ENCODE results near the gene DNAJB13. TPM values are rescaled to one million over a fixed set of nuclear protein-coding genes. Genes with fewer than 3 reads are reported as not detected.

DNAJB13 gene
- total RNA-seq, 1 experiment from 2014 or later = not detected

- Histone ChIP-seq H3K79me1 (ENCODE audit: insufficient read depth, low read depth, low read length, poor library complexity, severe bottlenecking) (no peaks in the 10 kb centered on the region), H3K56ac (ENCODE audit: insufficient read length, low read depth, low read length) (no peak overlapping the region), H3K23me2 (ENCODE audit: insufficient read length, low read depth, low read length, poor library complexity, severe bottlenecking) (no peaks in the 10 kb centered on the region), H2BK12ac (ENCODE audit: insufficient read length, low read depth, low read length) (no peak overlapping the region), H2BK20ac (ENCODE audit: low read depth, low read length, poor library complexity, severe bottlenecking) (no peak overlapping the region), H4K5ac (ENCODE audit: insufficient read length, low read depth, low read length) (no peak overlapping the region), H4K91ac (ENCODE audit: insufficient read length, low read depth, low read length) (no peak overlapping the region), H4K8ac (replicated peaks; ENCODE audit: insufficient read length, low read depth, low read length) (no peak overlapping the region), H3K27me3 (ENCODE audit: insufficient read depth, low read length) (no peaks in the 10 kb centered on the region), H3T11ph (ENCODE audit: low read length) (no peak overlapping the region), H3K9ac (ENCODE audit: extremely low read depth, insufficient read length, low read length) (no peak overlapping the region), H3K23ac (ENCODE audit: insufficient read length, low read depth, low read length) (no peak overlapping the region), H3K9me3 (ENCODE audit: control insufficient read depth, low read depth, low read length) (peaks cover 11% of the 10 kb centered on the region), H2AK5ac (ENCODE audit: insufficient read length, low read length) (no peak overlapping the region), H3K4ac (ENCODE audit: low read depth, low read length) (no peak overlapping the region), H3K27ac (ENCODE audit: insufficient read length, low read depth, low read length) (no peak overlapping the region), H2BK120ac (ENCODE audit: low read depth, low read length, poor library complexity, severe bottlenecking) (no peak overlapping the region), H2AFZ (ENCODE audit: low read length) (no peak overlapping the region), H3K14ac (ENCODE audit: insufficient read depth, low read length) (no peak overlapping the region), H3K4me1 (ENCODE audit: insufficient read depth, low read length) (no peaks in the 10 kb centered on the region), H3K18ac (ENCODE audit: insufficient read length, low read depth, low read length) (no peak overlapping the region), H4K20me1 (ENCODE audit: control insufficient read depth, insufficient read depth, insufficient read length) (no peaks in the 10 kb centered on the region), H3K79me2 (ENCODE audit: insufficient read depth, low read length) (no peaks in the 10 kb centered on the region), H3K4me2 (ENCODE audit: insufficient read depth, insufficient read length, low read length) (no peak overlapping the region), H2BK5ac (ENCODE audit: insufficient read length, low read length) (no peak overlapping the region), H2BK15ac (ENCODE audit: low read depth, low read length) (no peak overlapping the region)
- Mint-ChIP-seq H3K27ac (no peak overlapping the region), H3K27me3 (ENCODE audit: low read depth) (peaks cover 3% of the 10 kb centered on the region; the same call in 1 of the 2 replicates), H3K4me1 (no peaks in the 10 kb centered on the region), H3K9me3 (peaks cover 22 to 25% of the 10 kb centered on the region in 2 experiments), H3K36me3 (ENCODE audit: insufficient read depth in 1 of 3, low read depth in 3 of 3) (peaks cover 7 to 19% (median 12%) of the 10 kb centered on the region in 3 experiments; a peak in 6 of 7 replicates), H3K4me3 (no peak overlapping the region)
- TF ChIP-seq CTCF (conservative IDR thresholded peaks at IDR 0.05) = no peak
- no CpG with 5 or more reads among the region's 6 CpGs for WGBS (ENCODE audit: extremely low coverage, insufficient read length, low lambda C conversion rate)
- DNase-seq = no peak
Observed at GRCh38 chr11:73944085-73944484, 6.7 kb upstream of the DNAJB13 start.

Measured in H9 (cell line).